Measurements from ENCODE around the gene PPM1G.
A peak's percentile ranks its signal among the peaks of the same experiment; 100 is the strongest.
"Not testable (repeated sequence)": the region's sequence is repeated elsewhere in the genome, so short reads cannot be mapped to it uniquely, and the experiment has no call there.

PPM1G gene

GRCh38 chr2:27372937-27373336 lies 36.5 kb downstream of the PPM1G start:
- DNase-seq, result no peak

- DNase-seq, result peak; percentile 3
Measured at GRCh38 chr2:27370816-27371620, 38.4 kb downstream of the PPM1G start.

DNA sequence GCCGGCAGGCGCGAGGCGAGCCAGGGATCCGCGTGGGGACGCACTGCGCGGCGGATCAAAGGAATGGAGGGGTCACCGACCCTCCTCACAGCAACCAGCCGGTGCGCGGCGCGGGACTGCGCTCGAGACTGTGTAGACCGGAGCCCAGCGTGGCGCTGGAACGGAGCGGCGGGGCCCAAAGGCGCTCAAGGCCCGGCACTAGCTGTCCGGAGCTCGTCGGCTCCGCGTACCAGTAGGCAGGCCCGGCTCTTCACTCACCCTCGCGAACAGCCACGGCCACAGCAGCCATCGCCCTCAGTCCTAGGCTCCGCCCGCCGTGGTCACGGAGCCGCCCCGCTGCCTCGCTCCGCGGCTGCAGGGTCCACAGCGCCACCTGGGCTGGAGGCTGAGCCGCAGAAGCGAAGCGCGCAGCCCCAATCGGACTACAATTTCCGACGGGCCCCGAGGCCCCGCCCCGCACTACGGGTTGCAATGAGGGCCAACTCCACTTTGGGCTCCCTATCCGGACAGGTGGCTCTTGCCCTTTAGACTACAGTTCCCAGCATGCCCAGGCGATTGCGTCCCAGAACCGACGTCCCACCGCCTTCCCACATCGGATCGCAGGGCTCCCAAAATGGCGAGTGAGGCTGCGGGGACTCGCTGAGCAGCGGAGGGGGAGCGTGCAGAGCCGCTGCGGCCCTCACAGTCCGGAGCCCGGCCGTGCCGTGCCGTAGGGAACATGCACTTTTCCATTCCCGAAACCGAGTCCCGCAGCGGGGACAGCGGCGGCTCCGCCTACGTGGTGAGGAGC lies 39.2 kb downstream of the PPM1G start, which contains the start of the genes EIF2B4 and SNX17:
TSS of gene EIF2B4 (minus strand) at position 313 of the 790 bp plus-strand sequence. CDS start at position 289, 24 bp downstream.
TSS of gene SNX17 (plus strand) at position 591 of the 790 bp plus-strand sequence. CDS start at position 719, 128 bp downstream.
- DNase-seq, result peak; percentile 97

DNA sequence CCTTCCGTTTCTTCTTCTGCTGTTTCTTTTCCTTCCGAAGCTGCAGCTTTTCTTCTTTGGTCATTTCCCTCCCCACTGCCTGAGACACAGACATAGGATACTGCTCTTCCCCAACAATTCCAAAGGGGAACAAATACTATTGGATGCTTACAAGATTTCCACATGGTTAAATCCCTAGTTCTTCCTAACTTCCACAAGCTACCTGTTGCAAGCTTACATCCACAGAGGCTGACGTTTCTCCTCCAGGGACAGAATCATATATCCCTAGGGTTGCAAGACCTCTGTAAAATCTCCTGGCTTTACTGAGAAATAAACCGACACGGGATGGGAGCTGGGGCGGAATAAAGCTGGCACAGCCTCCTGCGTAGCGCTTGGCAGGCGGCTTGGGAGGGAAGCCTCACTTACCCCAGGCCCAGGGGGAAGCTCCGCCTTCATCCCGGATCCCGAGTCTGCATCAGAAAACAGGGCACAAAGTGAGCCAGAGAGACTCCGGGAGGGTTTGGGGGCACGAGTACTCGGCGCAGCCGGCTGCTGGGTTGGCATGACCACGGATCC lies 39.8 kb downstream of the PPM1G start:
- no peak for DNase-seq

GRCh38 chr2:27363933-27364332 lies 45.5 kb downstream of the PPM1G start:
- no peak for DNase-seq

DNA sequence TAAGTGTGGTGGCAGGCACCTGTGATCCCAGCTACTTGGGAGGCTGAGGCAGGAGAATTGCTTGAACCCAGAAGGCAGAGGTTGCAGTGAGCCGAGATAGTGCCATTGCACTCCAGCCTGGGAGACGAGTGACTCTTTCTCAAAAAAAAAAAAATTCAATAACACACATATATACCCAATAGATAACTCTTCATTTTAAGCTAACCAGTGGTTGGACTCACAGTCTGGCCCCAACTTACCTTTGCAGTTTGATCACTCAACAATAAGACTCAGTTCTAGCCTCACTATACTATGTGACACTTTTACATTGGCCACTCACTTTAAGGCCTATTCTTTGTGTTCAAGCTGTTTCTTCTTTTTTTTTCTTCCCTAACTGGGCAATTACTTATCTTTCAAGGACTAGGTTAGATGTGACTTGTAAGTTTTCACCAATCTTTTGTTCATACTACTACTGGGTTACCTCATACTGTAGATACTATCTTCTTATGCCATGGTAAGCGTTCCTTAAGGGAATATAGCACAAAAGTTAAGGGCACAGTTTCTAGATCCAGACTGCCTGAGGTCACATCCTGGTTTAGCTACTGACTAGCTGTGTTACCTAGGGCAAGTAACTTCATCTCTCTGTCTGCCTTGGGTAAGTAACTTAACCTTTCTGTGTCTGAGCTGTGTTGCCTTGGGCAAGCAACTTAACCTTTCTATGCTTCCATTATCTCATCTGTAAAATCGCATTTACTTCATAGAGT lies 46.5 kb downstream of the PPM1G start:
- DNase-seq, result no peak

- DNase-seq, result peak; percentile 92
Measured at GRCh38 chr2:27356382-27357181, 52.8 kb downstream of the PPM1G start, which contains the start of gene GTF3C2. Gene GTF3C2, minus strand, starts transcription at chr2:27356764. Its CDS starts 13,210 bp downstream, at chr2:27343554.

GRCh38 chr2:27356056-27356381 lies 53.4 kb downstream of the PPM1G start:
- no peak for DNase-seq

- no peak for DNase-seq
Measured at GRCh38 chr2:27354597-27354927, 54.8 kb downstream of the PPM1G start.

DNA sequence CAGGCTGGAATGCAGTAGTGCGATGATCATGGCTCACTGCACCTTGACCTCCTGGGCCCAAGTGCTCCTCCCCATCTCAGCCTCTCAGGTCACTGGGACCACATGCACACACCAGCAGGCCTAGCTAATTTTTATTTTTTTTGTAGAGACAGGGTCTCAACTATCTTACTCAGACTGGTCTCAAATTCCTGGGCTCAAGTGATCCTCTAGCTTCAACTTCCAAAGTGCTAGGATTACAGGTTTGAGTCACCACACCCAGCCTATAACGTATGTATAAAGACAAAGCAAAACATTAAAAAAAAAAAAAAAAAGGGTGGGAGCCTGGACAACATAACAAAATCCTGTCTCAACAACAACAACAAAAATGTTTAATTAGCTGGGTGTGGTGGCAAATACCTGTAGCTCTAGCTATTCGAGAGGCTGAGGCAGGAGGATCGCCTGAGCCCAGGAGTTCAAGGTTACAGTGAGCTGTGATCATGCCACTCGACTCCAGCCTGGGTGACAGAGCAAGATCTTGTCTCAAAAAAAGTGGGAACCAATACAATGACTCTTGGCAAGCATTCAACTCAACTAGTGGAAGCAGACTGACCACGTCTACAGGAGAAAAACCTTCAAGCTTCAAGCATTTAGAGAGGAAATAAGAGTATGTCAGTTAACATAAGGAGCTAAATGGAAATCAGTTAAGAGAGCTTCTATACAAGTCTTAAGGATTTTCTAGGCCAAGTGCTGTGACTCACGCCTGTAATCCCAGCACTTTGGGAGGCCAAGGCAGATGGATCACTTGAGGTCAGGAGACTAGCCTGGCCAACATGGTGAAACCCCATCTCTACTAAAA lies 55.4 kb downstream of the PPM1G start:
- no peak for DNase-seq

GRCh38 chr2:27353386-27353761 lies 56.0 kb downstream of the PPM1G start:
- not testable (repeated sequence) for DNase-seq

DNA sequence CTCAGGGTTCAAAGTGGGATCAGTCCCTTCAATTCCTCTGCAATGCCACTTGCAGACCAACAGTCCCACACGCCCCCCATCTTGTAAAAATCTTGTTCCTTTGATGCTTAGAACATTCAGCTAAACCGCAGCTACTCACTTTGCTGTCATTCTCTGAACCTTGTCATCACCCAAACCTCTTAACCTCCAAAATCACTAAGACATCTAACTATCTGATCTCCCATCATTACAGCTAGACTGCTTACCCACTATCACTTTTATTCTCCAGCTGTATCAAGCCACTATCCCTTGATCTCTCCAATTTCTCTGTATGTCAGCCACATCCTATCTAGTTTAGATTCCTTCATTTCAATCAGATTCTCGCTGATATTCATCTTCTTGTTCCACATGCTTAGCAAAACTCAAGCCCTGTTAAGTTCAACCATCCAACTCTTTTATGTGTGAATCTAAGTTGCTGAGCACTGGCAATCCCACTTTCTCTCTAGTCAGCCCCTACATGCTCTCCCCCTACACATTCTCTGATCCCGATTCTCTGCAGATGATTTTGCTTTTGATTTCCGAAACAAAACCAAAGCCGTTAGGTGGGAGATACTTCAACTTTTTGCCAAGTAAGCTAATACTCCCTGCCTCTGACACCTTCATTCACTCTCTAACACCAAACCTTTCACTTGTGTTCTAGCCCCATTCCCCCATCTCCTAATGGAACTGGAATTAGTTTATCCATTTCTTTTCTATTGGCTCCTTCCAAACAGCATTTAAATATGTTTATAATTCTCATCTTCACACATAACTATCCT lies 57.4 kb downstream of the PPM1G start:
- DNase-seq, result no peak

DNA sequence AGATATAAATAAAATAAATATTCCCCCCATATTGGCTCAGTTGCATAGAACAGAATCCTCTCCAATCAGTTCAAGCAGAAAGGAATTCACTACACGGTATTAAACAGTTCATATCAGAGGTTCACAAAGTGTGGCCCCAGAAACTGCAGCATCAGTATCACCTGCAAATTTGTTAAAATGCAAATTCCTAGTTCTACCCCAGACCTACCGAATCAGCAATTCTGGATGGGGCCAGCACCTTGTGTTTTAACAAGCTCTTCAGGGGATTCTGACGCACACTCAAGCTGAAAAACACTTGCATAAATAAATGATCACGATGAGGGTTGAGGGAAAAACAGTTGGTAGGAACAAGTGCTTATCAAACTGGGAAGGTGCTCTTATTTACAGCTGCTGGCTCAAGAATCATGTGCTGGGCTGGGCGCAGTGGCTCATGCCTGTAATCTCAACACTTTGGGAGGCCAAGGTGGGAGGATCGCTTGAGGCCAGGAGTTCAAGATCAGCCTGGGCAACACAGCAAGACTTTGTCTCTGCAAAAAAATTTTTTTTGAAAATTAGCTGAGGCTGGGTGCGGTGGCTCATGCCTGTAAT lies 59.2 kb downstream of the PPM1G start:
- no peak for DNase-seq

- no peak for DNase-seq
Measured at GRCh38 chr2:27347641-27348040, 61.8 kb downstream of the PPM1G start.

GRCh38 chr2:27336173-27336572 lies 73.2 kb downstream of the PPM1G start:
- DNase-seq, result no peak

GRCh38 chr2:27335311-27335710 lies 74.1 kb downstream of the PPM1G start:
- no peak for DNase-seq
